SK-N-SH (cell line): ENCODE data around the gene TMEM95. TPM values are rescaled to one million over a fixed set of nuclear protein-coding genes. Genes with fewer than 3 reads are reported as not detected.

Source experiments
- CTCF ChIA-PET: fragments of 300-600, 350-600 bp; formaldehyde crosslinking; extraction: SDS; loops from one replicate; lab custom pipeline; 2021; lab: Yijun Ruan, JAX
- POLR2A ChIA-PET: fragments of 350-600 bp; sonication (Branson Sonifier 250); formaldehyde crosslinking; extraction: SDS; loops from one replicate; lab custom pipeline; 2020; ENCODE audit warnings: antibody characterized with exemption, inconsistent platforms; lab: Yijun Ruan, JAX
- DNase-seq: peaks from one replicate; pipeline ENCODE4 v3.0.0; 2012
- H2AFZ ChIP-seq: fragments of 200-600 bp; sonication (generic); 2 replicates; pipeline ENCODE4 v1.8.1; 2016; ENCODE audit warnings: antibody characterized with exemption, mild to moderate bottlenecking, low read depth
- H3F3A ChIP-seq: fragments of 200-600 bp; sonication (generic); replicated peaks from 2 replicates; pipeline ENCODE3; 2016; ENCODE audit warnings: antibody characterized with exemption, mild to moderate bottlenecking; ENCODE audit not compliant: insufficient read depth
- H3K27ac ChIP-seq, 2 experiments: fragments of 200-500 bp in 1 of 2; fragments of 200-600 bp in 1 of 2; sonication (Bioruptor generic) in 1 of 2; sonication (generic), shearing (Covaris generic) in 1 of 2; 2 replicates each; pipeline versions ENCODE4 v1.5.1 to v1.6.1; 2014 to 2016; ENCODE audit warnings: low read depth in 2 of 2, inconsistent platforms in 1 of 2, low read length in 1 of 2, mild to moderate bottlenecking in 1 of 2, mixed read lengths in 1 of 2
- H3K27me3 ChIP-seq: fragments of 200-600 bp; sonication (generic), shearing (Covaris generic); 2 replicates; pipeline ENCODE4 v1.6.1; 2016; ENCODE audit warnings: mixed run types; ENCODE audit not compliant: insufficient read depth
- H3K36me3 ChIP-seq, 2 experiments: fragments of 200-500 bp in 1 of 2; fragments of 200-600 bp in 1 of 2; sonication (Bioruptor generic) in 1 of 2; sonication (generic) in 1 of 2; replicated peaks in 1 of 2; 2 replicates each; pipeline versions ENCODE3 to v1.5.1; 2014 to 2016; ENCODE audit warnings: low read length in 1 of 2, mild to moderate bottlenecking in 1 of 2; ENCODE audit not compliant: insufficient read depth in 2 of 2, control insufficient read depth in 1 of 2
- H3K4me1 ChIP-seq, 2 experiments: fragments of 200-500 bp in 1 of 2; fragments of 200-600 bp in 1 of 2; sonication (Bioruptor generic) in 1 of 2; sonication (generic), shearing (Covaris generic) in 1 of 2; 2 replicates each; pipeline versions ENCODE4 v1.5.1 to v1.6.1; 2014 to 2016; ENCODE audit warnings: low read depth in 1 of 2, low read length in 1 of 2, mixed run types in 1 of 2; ENCODE audit not compliant: insufficient read depth in 2 of 2, control insufficient read depth in 1 of 2
- H3K4me2 ChIP-seq: fragments of 200-600 bp; sonication (generic), shearing (Covaris generic); 2 replicates; pipeline ENCODE4 v1.6.1; 2017; ENCODE audit warnings: mixed run types
- H3K4me3 ChIP-seq, 2 experiments: fragments of 200-500 bp in 1 of 2; fragments of 200-600 bp in 1 of 2; sonication (Bioruptor generic) in 1 of 2; sonication (generic), shearing (Covaris generic) in 1 of 2; 2 replicates each; pipeline versions ENCODE4 v1.5.1 to v1.8.1; 2014 to 2016; ENCODE audit warnings: low read depth in 2 of 2, inconsistent platforms in 1 of 2, low read length in 1 of 2, mild to moderate bottlenecking in 1 of 2, mixed read lengths in 1 of 2, moderate library complexity in 1 of 2
- H3K79me2 ChIP-seq: fragments of 200-600 bp; sonication (generic); 2 replicates; pipeline ENCODE4 v1.8.1; 2017; ENCODE audit warnings: mild to moderate bottlenecking; ENCODE audit not compliant: insufficient read depth
- H3K9ac ChIP-seq: fragments of 200-600 bp; sonication (generic); 2 replicates; pipeline ENCODE4 v1.6.1; 2017; ENCODE audit warnings: mixed run types
- H3K9me2 ChIP-seq: fragments of 200-600 bp; sonication (generic); 2 replicates; pipeline ENCODE4 v1.6.1; 2017; ENCODE audit warnings: mixed run types
- H3K9me3 ChIP-seq: fragments of 200-600 bp; sonication (generic); 2 replicates; pipeline ENCODE4 v1.6.1; 2017; ENCODE audit warnings: mixed run types, mild to moderate bottlenecking, moderate library complexity
- H4K20me1 ChIP-seq: fragments of 200-600 bp; sonication (generic); 2 replicates; pipeline ENCODE4 v1.6.1; 2017; ENCODE audit warnings: mild to moderate bottlenecking, mixed run types; ENCODE audit not compliant: insufficient read depth
- CHD2 ChIP-seq: fragments of 150-350 bp; IDR thresholded peaks from 2 replicates; pipeline ENCODE4 v1.6.1; 2018; ENCODE audit warnings: low read length; ENCODE audit not compliant: partially characterized antibody
- CTCF ChIP-seq: fragments of 200-600 bp; sonication (generic); IDR thresholded peaks from 2 replicates; pipeline ENCODE4 v1.6.1; 2017; ENCODE audit warnings: antibody characterized with exemption, mild to moderate bottlenecking, moderate library complexity
- FOXM1 ChIP-seq: IDR thresholded peaks from 2 replicates; pipeline ENCODE4 v1.4.0; 2012; ENCODE audit warnings: low read depth, mild to moderate bottlenecking
- IRF3 ChIP-seq: fragments of 150-350 bp; IDR thresholded peaks from 2 replicates; pipeline ENCODE4 v1.6.1; 2016; ENCODE audit warnings: mild to moderate bottlenecking, low read depth, low read length
- JUND ChIP-seq: IDR thresholded peaks from 2 replicates; pipeline ENCODE4 v1.4.0; 2012
- MAX ChIP-seq: IDR thresholded peaks from 2 replicates; pipeline ENCODE4 v1.4.0; 2012; ENCODE audit warnings: low read depth
- POLR2AphosphoS5 ChIP-seq: IDR thresholded peaks from 2 replicates; pipeline ENCODE4 v1.6.1; 2012; ENCODE audit warnings: low read depth, low read length
- RAD21 ChIP-seq: IDR thresholded peaks from 2 replicates; pipeline ENCODE4 v1.6.1; 2012; ENCODE audit warnings: mild to moderate bottlenecking, low read length
- RFX5 ChIP-seq: IDR thresholded peaks from 2 replicates; pipeline ENCODE4 v1.6.1; 2012; ENCODE audit warnings: mild to moderate bottlenecking, improper control_type of control experiment, low read length
- RXRA ChIP-seq: IDR thresholded peaks from 2 replicates; pipeline ENCODE4 v1.4.0; 2012; ENCODE audit warnings: low read depth, mild to moderate bottlenecking, borderline replicate concordance
- SIN3A ChIP-seq: IDR thresholded peaks from 2 replicates; pipeline ENCODE4 v1.6.1; 2012; ENCODE audit warnings: low read depth, mild to moderate bottlenecking, low read length, moderate library complexity, borderline replicate concordance
- SMC3 ChIP-seq: IDR thresholded peaks from 2 replicates; pipeline ENCODE4 v1.6.1; 2012; ENCODE audit warnings: low read depth, low read length, improper control_type of control experiment
- whole genome bisulfite sequencing: methylation state at CpG from one replicate; pipeline ENCODE4 v1.1.6; 2017; ENCODE audit warnings: low lambda C conversion rate; 5-methylcytosine and 5-hydroxymethylcytosine counted together
- polyA plus RNA-seq, 3 experiments: library from polyadenylated mRNA; depleted of rRNA; stranded (reverse); fragments of >200 nt; gene quantifications; 2 replicates each; pipeline ENCODE4 v1.2.3, GENCODE V29; 2012

The TMEM95 gene
- polyA plus RNA-seq, 1 of the 3 experiments (the other 2 are of a cell fraction), result not detected

GRCh38 chr17:7374353-7374752 is 19.4 kb downstream of the TMEM95 start:
- 35% methylated on average over 2 of the region's 2 CpGs for WGBS
- Histone ChIP-seq H3K4me1 (no peaks in the 10 kb centered on the region; a peak in 1 of 4 replicates), H3K9me3 (no peaks in the 10 kb centered on the region), H3K27ac (no peak overlapping the region), H3K9me2 (no peaks in the 10 kb centered on the region), H2AFZ (no peak overlapping the region), H3K79me2 (no peaks in the 10 kb centered on the region), H3K4me2 (no peak overlapping the region), H3F3A (peaks cover 2% of the 10 kb centered on the region), H4K20me1 (no peaks in the 10 kb centered on the region)
- no peak for DNase-seq
- CTCF ChIA-PET, result interaction anchor here (0.7 to 5.3 kb wide), 2 partner anchors 18 to 85 kb away, joined by 3 to 33 read pairs; partner anchors contain the start of gene TMEM95
- TF ChIP-seq CTCF, result no peak
- TF ChIP-seq, all 33 proteins: peak for 0
- H3K27me3 ChIP-seq, result no peaks in the 10 kb centered on the region; the same call in 1 of the 2 replicates
- no peak overlapping the region for H3K4me3 ChIP-seq
- POLR2A ChIA-PET, result no interaction called here
- no peaks in the 10 kb centered on the region for H3K36me3 ChIP-seq
- no peak overlapping the region for H3K9ac ChIP-seq

GRCh38 chr17:7379134-7379533 is 24.2 kb downstream of the TMEM95 start:
- TF ChIP-seq MAX (no peak), SIN3A (no peak), RXRA (no peak), FOXM1 (no peak), IRF3 (no peak), JUND (no peak), RAD21 (no peak), CHD2 (no peak), RFX5 (no peak), POLR2AphosphoS5 (no peak), SMC3 (no peak)
- TF ChIP-seq, all 33 proteins: peak for 0
- H3K36me3 ChIP-seq, result no peaks in the 10 kb centered on the region
- H3K27me3 ChIP-seq, result peaks cover 8% of the 10 kb centered on the region; the same call in 1 of the 2 replicates
- no peaks in the 10 kb centered on the region for H3K79me2 ChIP-seq
- no peaks in the 10 kb centered on the region for H3K9me3 ChIP-seq
- no peak overlapping the region for H3K9ac ChIP-seq
- H3K4me2 ChIP-seq, result no peak overlapping the region
- no peak overlapping the region for H2AFZ ChIP-seq
- peaks cover 0 to 26% of the 10 kb centered on the region in 2 experiments; a peak in 2 of 4 replicates for H3K4me1 ChIP-seq
- no peaks in the 10 kb centered on the region for H3K9me2 ChIP-seq
- H3K27ac ChIP-seq, result no peak overlapping the region
- CTCF ChIA-PET, result no interaction called here
- DNase-seq, result no peak
- WGBS, result 81% methylated on average over 3 of the region's 3 CpGs
- POLR2A ChIA-PET, result no interaction called here
- no peaks in the 10 kb centered on the region for H3F3A ChIP-seq
- H3K4me3 ChIP-seq, result no peak overlapping the region
- H4K20me1 ChIP-seq, result no peaks in the 10 kb centered on the region
